Head of caudate nucleus (tissue), 42 donors: ENCODE measurements around the gene USP2.

Experiments
- DNase-seq, 42 donors: peaks; one replicate each; pipeline versions ENCODE4 v3.0.0 to v3.0.0-alpha.2; 2020 to 2021; ENCODE audit warnings: mixed read lengths in 7 of 42
- intact Hi-C: fragments of 100-400 bp; cut with DNase I; formaldehyde crosslinking; loops from one replicate; pipeline ENCODE4 v1.15.0; 2022

Gene USP2

DNA sequence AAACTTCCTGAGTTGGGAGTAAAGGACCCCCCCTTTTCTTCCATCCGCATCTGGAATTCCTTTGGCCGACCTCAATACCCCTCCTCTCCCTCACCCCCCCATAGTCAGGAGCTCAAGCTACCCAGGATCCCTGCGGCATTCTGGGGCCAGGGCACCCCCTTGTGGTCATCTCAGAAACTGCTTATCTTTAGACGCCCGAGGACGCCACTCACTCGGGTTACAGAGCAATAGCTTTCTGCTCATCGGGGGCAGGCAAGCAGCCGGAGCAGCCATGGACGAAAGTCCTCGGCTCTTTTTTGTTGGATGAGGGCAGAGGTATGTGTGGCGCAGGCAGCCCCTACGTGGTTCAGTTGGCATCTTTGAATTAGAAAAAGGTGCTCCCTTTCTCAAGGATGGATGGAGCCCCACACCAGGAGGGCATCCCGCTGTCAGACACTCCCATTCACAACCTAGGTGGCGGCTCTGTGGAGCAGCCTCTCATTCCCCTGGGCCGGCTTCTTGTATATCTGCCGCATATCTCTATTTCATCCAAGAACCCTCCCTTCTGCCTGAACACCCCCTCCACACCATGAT is 43.1 kb downstream of the USP2 start:
- intact Hi-C loops = loop anchor here (5.0 kb wide), 1 partner anchor 34 kb away; no protein-coding TSS in a partner anchor

DNA sequence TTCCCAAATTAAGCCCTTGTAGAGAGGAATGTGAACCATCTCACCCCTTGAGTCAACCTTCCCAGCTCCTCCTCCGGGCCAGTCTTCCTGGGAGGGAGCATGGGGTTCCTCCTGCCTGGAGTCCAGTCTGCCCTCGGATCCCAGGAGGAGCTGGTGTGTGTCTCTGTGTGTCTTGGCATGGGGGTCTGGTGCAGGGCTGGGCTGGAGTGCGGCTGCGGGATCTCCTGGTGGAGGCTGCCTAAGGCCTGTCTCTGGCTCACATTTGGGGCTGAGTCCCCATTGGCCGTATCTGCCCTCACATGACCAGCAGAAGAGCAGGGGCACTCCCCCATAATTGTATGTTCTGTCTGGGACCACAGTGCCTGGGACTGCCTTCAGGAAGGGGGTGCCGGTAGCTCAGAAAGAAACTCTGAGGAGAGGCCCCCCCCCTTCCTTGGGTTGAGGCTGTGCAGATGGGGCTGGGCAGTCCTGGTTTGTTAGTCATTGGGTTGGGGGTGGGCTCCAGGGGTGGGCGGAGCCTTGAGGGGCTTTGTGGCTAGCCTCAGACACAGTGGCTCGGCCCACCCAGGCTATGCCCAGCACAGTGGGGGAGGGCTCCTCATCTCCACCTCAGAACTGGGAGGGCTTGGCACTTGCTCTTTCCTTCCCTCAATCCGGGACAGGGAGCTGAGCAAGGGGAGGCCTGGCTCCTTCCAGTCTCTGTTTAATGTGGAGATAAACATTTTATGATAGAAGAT is 43.7 kb downstream of the USP2 start:
- intact Hi-C loops = loop anchor here (5.0 kb wide), 1 partner anchor 35 kb away; no protein-coding TSS in a partner anchor
- DNase-seq = no peak

More for the DNA sequence above, 43.1 kb downstream of the USP2 start:
- DNase-seq = peak; percentile 72 to 94 (median 86)

DNA sequence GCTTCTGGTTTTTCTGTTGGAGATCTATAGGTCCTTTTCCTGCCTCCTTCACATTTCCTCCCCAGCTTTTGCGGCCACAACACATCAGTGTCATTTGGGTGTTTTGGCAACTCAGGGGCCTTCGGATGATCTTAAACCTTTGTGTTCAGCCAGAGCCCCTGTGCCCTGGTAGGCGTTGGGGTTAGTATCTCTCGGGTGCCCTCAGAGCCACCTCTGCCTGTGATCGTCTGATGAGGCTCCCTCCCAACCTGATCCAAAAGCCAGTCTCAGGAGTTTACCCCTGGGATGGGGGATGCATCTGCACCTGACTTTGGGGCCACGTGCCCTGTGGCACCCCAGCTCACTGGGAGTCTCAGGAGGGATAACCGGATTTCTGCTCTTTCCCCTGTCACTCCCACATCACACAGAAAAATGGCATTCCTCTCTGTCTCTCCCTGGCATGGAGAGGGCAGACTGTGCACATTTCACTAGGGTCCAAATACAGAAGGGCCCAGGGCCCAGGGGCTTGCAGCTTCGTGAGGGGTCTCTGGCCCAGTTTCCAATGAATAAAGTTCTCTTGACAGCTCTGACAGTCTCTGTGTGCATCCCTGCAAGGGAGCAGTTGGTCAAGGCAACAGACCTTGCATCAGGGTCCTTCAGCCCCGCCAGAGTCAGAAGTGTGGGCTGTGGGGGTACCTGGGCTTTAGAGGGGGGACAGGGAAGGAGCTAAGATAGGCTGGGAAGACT is 44.6 kb downstream of the USP2 start:
- intact Hi-C loops = loop anchor here (5.0 kb wide), 1 partner anchor 35 kb away; no protein-coding TSS in a partner anchor

DNA sequence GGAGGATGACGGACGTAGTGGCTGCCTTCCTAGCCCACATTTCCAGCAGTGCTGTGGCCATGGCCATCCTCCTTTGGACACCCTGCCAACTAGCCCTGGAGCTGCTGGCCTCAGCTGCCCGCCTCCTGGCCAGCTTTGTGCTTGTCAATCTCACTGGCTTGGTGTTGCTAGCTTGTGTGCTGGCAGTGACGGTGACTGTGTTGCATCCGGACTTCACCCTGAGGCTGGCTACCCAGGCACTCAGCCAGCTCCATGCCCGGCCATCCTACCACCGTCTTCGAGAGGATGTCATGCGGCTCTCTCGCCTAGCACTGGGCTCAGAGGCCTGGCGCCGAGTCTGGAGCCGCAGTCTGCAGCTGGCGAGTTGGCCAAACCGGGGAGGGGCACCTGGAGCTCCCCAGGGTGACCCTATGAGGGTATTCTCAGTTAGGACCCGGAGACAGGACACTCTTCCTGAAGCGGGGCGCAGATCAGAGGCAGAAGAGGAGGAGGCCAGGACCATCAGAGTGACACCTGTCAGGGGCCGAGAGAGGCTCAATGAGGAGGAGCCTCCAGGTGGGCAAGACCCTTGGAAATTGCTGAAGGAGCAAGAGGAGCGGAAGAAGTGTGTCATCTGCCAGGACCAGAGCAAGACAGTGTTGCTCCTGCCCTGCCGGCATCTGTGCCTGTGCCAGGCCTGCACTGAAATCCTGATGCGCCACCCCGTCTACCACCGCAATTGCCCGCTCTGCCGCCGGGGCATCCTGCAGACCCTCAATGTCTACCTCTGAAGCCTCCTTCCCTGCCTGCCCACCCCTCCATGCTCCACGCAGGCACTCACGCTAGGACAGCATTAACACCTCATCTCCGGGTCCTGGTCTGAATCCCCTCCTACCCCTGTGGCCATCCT is 45.6 kb downstream of the USP2 start:
- DNase-seq = peak in 10 of 42 donors; percentile 26 to 65 (median 49)
- intact Hi-C loops = loop anchor here (5.0 kb wide), 1 partner anchor 36 kb away; no protein-coding TSS in a partner anchor

More for the DNA sequence above, 44.6 kb downstream of the USP2 start:
- DNase-seq = no peak

DNA sequence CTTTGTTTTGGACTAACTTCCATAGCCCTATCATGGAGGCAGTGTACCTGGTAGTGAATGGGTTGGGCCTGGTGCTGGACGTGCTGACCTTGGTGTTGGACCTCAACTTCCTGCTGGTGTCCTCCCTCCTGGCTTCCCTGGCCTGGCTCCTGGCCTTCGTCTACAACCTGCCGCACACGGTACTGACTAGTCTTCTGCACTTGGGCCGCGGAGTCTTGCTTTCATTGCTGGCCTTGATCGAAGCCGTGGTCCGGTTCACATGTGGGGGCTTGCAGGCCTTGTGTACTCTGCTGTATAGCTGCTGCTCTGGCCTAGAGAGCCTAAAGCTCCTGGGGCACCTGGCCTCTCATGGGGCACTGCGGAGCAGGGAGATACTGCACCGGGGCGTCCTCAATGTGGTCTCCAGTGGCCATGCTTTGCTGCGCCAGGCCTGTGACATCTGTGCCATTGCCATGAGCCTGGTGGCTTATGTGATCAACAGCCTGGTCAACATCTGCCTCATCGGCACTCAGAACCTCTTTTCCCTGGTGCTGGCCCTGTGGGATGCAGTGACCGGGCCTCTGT is 46.3 kb downstream of the USP2 start:
- intact Hi-C loops = loop anchor here (5.0 kb wide), 1 partner anchor 37 kb away; no protein-coding TSS in a partner anchor
- DNase-seq = no peak

DNA sequence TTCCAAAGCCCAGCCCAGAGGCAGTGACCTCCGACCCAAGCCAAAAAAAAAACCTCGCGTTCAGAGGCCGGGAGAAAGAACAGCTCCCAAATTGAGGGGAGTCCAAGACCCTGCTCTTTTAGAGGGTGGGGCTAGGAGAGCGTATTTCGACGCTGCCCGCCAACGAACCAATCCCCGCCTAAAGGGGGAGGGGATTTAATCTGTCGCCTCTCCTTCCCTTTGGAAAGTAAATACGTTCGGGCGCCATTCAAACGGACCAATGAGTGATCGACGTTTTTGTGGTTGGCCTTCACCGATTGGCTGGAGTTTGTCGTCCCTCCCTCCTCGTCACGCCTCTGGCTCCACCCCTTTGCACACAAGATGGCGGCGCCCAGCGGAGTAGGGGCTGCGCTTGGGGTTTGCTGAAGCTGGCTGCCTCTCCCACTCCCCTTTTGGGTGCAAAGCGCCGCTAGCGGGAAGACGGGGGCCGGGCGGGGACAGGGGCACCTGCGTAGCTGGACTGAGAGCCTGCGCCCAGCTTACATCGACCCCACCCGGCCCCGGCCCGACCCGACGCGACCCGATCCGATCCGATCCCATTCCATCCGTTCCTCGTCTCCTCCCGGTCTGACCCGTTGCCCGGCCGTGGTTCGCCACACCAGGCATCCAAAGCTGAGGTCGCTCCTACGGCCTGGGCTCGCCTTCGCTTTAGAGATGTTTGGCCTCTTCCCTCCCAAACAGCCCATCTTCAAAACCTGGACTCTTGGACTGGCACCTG is 47.1 kb downstream of the USP2 start, which contains the start of gene RNF26:
Gene RNF26 (plus strand): TSS at position 354 of the 757 bp plus-strand sequence. CDS start 596 bp downstream, outside the sequence.
- intact Hi-C loops = no loop called here
- peak; percentile 92 to 99 (median 98) for DNase-seq

DNA sequence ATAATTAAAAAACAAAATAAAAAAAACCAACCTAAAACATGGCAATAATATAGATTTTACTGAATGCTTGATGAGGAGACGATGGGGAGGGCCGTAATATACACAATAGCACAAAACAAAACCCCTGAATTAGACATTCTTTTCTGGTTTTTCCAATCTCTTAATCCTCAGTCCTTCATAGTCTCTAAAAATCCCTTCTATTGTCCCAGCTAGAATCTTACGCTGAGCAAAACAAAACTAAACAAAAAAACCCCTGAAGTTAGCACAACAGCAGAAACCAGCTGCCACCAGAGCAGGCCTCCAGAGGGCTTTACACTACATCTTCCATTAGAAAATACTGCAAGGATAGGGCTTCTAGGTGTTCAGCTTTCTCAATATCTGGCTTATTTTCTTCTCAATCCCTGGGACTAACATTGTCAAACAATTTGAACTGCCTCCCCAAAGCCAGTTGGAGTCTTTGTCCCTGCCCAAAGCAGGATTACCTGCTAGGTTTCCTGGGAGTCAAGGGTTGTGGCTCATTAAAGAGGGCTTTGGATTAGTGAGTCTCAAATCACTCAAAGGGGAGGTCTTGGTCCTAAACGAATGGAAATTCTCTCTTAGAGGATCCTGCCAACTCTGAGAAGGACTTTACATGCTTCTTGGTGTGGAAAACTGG is 49.3 kb downstream of the USP2 start:
- no peak for DNase-seq
- intact Hi-C loops = no loop called here

DNA sequence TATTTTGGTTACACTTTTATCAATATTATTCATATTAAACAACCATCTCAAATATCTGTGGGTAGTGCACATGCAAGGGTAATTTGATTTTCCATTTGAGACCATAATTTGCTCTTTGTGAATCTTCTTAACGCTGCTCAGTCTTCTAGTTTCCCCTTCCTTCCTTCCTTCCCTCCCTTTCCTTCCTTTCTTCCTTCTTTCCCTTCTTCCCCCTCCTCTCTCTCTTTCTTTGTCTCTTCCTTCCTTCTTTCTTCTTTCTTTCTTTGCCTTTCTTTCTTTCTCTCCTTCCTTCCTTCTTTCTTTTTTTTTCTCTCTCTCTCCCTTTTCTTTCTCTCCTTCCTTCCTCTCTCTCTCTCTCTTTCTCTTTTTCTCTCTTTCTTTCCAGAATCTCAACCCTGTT is 51.3 kb downstream of the USP2 start:
- intact Hi-C loops = no loop called here
- DNase-seq = no peak

DNA sequence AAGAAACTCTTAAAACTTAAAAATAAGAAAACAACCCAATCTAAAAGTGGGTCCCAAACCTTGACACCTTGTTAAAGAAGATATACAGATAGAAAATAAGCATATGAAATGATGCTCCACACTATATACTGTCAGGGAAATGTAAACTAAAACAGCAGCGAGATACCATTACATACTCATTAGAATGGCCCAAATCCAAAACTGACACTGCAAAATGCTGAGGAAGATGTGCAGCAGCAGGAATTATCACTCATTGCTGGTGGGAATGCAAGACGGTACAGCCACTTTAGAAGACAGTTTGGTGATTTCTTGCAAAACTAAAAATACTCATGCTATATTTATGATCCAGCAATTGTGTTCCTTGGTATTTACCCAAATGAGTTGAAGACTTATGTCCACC is 52.2 kb downstream of the USP2 start:
- intact Hi-C loops = no loop called here
- DNase-seq = no peak

DNA sequence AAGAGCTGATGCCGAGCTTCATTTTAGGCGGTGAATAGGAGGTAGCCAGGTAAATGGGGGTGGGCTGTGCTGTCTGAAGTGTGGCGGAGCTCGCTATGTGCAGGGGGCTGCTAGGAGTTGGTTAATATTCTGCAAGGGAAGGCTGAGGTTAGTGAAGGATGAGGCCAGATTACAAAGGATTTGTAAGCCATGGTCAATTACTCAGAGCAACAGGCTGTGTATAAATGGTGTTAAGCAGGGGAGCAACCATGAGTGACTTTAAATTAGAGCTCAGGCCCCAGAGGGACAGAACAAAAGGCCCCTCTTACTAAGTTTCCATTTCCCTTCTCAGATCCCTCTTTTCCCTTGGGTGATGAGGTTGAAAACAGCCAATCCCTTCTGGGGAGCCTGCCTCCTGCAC is 57.3 kb downstream of the USP2 start:
- intact Hi-C loops = no loop called here
- DNase-seq = peak in 1 of 42 donors; percentile 8

DNA sequence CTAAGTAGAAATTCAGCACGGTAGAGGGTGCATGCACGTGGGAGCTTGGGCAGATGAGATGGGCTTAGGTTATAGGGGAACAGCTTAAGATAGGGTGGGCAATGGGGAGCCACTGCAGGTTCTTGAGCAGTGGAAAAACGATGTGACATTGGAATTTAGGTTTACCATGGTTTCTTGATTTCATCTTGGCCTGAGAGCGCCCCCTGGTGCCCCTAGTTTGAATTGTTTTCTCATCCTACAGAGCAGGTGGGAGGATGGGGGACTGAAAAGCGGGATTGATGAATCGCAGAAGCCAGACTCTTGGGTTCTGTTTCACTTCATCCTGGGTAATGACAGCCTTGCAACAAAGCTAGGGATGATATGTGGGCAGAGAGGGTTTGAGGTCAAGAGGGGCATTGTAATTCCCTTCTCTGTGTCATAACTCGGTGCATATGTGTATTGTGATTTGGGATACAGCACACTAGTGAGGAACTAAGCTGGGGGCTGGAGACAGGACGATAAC is 57.9 kb downstream of the USP2 start:
- intact Hi-C loops = no loop called here
- DNase-seq = peak; percentile 47 to 95 (median 86)

DNA sequence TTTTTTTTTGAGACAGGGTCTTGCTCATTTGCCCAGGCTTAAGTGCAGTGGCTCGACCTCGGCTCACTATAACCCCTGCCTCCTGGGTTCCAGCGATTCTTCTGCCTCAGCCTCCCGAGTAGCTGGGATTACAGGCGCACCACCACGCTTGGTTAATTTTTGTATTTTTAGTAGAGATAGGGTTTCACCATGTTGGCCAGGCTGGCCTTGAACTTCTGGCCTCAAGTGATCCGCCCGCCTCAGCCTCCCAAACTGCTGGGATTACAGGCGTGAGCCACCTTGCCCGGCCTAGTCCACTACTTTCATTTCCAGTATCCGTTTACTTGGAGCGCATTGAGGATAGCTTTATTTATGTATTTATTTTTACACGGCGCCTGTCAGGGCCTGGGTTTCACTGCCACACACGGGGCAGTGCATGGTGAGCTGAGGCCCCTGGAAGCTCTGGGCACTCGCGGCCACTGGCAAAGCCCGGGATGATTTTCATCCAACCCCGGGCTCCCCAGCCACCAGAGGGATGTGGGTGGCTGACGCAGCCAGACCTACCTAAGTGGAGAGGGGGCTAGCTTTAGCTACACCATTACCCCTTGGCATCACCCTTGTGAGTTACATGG is 58.5 kb downstream of the USP2 start:
- intact Hi-C loops = no loop called here
- peak in 5 of 42 donors; percentile 0 to 10 (median 9) for DNase-seq

DNA sequence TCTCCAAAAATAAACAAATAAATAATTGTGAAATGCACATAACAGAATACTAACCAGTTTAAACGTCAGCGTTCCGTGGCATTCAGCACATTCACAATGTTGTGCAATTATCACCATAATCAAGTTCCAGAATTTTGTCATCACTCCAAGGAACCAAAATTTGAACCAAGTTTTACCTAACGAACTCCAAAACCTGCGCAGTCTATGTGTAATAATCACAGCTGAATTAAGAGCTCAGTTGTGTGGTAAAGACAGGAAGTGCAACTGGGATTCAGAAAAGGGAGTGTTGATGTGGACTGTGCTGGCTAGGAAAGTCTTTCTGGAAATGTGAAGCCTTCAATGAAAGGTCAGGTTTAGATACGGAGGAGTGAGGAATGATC is 59.1 kb downstream of the USP2 start:
- peak in 1 of 42 donors; percentile 0 for DNase-seq
- intact Hi-C loops = no loop called here

DNA sequence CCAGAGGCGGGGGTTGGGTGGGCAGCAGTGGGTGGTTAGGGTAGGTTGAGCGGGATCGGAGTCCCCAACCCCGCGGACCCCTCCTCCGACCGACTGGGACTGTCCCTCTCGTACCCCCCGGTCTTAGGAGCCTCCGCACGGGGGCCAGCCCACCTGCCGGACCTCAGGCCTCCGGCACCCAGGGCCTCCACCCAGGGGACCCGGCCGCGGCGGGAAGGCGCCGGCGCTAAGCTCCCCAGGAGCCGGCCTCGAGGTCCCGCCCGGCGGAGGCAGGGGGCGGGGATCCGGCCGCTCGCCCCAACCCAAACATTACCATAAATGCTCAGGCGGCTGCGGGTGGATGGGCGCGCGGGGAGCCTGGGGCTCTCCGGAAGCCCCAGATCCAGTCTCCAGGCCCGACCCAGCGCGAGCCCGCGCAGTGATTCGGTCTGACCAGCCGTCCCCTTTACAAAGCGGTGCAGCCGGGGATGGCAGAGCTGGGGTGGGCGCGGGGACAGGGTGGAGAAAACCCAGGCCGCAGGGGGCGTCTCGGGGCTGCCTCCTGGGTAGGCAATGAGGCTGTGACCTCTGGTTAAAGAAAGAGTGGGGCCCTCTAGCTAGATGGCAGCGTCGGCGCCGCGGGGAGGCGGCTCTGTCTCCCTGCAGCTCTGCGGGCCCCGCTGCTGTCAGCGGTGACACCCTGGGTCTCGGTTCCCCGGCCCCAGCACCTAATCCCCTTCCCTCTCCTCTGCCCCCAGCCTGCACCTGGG is 60.5 kb downstream of the USP2 start:
- DNase-seq = peak in 40 of 42 donors; percentile 32 to 79 (median 61)
- intact Hi-C loops = no loop called here

DNA sequence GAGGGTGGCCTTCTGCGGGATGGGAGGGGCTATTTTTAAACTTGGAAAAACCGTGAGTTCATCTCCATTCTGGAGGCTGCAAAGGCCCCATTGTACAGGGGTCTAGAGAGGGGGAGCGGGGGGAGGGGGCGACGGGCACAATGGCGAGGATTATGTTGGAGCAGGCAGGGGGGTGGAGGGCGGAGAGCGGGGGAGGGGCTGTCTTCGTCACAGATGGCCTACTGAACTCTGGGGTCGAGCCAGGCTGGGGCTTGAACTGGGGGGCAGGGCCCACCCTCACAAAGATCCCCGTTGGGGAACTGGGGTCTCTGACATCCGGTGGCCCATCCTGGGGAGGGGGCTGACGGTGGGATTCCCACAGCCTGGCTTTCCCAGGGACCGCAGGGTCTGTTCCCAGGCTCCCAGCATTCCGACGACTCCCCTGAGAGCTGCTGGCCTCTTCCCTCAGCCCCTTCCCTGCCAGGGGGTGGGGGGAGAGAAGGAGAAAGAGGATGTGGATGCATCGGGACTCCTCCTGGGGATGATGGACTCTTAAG is 61.2 kb downstream of the USP2 start:
- intact Hi-C loops = no loop called here
- peak; percentile 60 to 94 (median 81) for DNase-seq
